DMS153 treated with DMSO at 0.1 percent for 48 hours (cell line): ENCODE results near the gene NAP1L2.
"Not testable (repeated sequence)": the region's sequence is repeated elsewhere in the genome, so short reads cannot be mapped to it uniquely, and the experiment has no call there.

Experiments used
- DNase-seq: peaks from one replicate; lab custom pipeline; 2025; ENCODE audit not compliant: unreplicated experiment; lab: John Stamatoyannopoulos, UW

NAP1L2 gene, protein sequence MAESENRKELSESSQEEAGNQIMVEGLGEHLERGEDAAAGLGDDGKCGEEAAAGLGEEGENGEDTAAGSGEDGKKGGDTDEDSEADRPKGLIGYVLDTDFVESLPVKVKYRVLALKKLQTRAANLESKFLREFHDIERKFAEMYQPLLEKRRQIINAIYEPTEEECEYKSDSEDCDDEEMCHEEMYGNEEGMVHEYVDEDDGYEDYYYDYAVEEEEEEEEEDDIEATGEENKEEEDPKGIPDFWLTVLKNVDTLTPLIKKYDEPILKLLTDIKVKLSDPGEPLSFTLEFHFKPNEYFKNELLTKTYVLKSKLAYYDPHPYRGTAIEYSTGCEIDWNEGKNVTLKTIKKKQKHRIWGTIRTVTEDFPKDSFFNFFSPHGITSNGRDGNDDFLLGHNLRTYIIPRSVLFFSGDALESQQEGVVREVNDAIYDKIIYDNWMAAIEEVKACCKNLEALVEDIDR

DNA sequence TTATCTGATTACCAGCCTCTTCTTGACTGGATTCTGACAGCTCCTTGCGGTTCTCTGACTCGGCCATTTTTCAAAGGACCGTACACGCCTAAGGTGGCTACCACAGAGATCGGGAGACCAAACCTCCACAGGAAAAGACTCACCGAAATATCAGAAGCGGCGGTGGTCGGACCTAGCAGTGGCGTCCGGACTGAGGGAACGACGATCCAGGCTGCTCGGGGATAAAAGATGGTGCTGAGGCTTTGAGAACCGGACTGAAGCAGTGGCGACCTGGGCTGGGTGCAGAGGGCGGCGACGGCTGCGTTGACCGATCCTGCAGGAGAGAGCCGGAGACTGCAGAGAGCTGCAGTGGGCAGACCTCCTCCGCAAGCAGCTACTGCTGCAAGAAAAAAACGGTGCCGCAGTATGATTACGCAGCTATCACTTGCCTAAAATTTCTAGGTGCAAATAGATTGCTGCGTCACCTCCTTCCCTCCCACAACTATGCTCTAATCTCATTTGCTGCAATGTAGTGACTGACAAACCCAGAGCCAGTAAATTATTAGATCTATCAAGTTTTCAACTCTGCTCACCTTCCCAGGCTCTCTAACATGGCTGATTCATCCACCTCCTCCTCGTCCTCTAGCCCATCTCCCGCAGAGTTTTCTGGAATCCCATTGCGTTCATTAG, at the start of gene NAP1L2:
Gene NAP1L2, minus strand, starts transcription at position 426 of the 669 bp plus-strand sequence. Its CDS starts 359 bp downstream, at position 67.
- DNase-seq, result no peak

- DNase-seq, result no peak
These were observed 48.3 kb upstream of the NAP1L2 start for GRCh38 chrX:73262991-73263390.

GRCh38 chrX:73239242-73239641, 24.6 kb upstream of the NAP1L2 start:
- no peak for DNase-seq

DNA sequence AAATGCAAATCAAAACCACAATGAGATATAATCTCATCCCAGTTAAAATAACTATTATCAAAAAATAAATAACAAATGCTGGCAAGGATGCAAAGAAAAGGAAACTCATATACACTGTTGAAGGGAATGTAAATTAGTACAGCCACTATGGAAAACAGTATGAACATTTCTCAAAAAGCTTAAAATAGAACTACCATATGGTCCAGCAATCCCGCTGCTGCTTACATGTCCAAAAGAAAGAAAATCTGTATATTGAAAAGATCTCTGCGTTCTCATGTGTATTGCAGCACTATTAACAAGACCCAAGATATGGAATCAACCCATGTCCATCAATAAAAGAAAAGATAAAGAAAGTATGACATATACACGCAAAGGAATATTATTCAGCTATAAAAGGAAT, 3.0 kb upstream of the NAP1L2 start:
- DNase-seq, result no peak

DNA sequence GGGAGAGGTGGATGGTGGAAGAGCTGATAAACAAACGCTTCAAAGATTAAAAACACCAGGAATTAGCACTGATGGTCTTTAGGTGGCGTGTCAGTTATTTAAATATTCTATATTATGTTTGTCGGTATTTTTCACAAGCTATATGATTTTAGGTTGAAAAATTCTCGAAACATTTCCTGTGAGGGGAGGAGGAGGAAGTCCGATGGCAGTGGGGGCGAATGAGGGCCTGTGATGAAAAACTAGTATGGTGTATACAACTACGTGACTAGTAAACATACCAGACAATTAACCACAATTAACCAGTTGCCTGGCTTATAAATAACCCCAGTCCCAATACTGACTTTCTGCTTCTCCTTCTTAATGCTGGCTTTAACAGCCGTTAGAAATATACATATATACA, 595 bp upstream of the NAP1L2 start:
- no peak for DNase-seq

- no peak for DNase-seq
These were observed 771 bp downstream of the NAP1L2 start for GRCh38 chrX:73213734-73214425.

DNA sequence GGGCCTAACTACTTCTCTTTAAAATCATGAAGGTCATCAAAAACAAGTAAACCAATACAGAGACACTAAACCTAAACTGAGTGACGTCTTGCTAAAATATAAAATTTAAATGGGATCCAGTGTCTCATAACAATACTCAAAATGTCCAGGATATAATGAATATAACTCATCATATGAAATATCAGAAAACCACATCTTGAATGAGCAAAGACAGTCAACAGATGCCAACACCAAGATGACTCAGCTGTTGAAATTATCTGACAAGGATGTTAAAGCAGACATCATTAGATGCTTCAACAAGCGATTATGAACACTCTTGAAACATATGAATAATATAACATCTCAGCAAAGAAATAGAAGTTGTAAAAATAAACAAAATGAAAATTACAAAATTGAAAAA, 8.3 kb downstream of the NAP1L2 start:
- DNase-seq, result no peak

DNA sequence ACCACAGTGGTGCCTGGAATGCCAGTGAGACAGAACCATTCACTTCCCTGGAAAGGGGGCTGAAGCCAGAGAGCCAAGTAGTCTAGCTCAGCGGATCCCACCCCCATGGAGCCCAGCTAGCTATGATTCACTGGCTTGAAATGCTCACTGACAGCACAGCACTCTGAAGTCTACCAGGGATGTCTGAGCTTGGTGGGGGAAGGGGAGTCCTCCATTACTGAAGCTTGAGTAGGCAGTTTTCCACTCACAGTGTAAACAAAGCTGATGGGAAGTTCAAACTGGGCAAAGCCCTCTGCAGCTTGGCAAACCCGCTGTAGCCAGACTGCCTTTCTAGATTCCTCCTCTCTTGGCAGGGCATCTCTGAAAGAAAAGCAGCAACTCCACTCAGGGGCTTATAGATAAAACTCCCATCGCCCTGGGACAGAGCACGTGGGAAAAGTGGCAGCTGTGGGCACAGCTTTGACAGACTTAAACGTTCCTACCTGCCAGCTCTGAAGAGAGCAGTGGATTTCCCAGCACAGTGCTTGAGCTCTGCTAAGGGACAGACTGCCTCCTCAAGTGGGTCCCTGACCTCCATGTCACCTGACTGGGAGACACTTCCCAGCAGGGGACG, 32.0 kb downstream of the NAP1L2 start:
- DNase-seq, result no peak

DNA sequence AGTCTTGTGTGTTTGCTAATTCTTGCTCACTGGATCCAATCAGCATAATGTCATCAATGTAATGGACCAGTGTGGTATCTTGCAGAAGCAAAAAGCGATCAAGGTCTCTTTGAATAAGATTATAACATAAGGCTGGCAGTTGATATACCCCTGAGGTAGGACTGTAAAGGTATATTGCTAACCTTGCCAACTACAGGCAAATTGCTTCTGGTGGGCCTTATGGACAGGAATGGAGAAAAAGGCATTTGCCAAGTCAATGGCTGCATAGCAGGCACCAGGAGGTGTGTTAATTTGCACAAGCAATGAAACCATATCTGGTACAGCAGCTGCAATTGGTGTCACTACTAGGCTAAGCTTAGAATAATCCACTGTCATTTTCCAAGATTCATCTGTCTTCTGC, 45.7 kb downstream of the NAP1L2 start:
- DNase-seq, result not testable (repeated sequence)
